ENCODE measurements around the gene MAPK8. TPM values are rescaled to one million over a fixed set of nuclear protein-coding genes. Genes with fewer than 3 reads are reported as not detected.
"Not testable (repeated sequence)": the region's sequence is repeated elsewhere in the genome, so short reads cannot be mapped to it uniquely, and the experiment has no call there.

Gene MAPK8
- total RNA-seq, 2 experiments from 2014 or later: 29.1 to 40.5 TPM

DNA sequence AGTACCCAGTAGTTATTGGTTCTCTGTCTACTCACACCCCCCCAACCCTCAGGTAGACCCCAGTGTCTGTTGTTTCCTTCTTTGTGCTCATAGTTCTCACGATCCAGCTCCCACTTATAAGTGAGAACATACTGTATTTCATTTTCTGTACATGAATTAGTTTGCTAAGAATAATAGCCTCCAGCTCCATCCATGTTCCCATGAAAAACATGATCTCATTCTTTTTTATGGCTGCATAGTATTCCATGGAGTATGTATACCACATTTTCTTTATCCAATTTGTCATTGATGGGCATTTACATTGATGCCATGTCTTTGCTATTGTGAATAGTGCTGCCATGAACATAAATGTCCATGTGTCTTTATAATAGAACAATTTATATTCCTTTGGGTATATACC, 29.4 kb upstream of the MAPK8 start:
- H3K4me3 ChIP-seq (ENCODE audit: low read depth, low read length, poor library complexity, severe bottlenecking): no peak overlapping the region
- TF ChIP-seq, protein P1, sequence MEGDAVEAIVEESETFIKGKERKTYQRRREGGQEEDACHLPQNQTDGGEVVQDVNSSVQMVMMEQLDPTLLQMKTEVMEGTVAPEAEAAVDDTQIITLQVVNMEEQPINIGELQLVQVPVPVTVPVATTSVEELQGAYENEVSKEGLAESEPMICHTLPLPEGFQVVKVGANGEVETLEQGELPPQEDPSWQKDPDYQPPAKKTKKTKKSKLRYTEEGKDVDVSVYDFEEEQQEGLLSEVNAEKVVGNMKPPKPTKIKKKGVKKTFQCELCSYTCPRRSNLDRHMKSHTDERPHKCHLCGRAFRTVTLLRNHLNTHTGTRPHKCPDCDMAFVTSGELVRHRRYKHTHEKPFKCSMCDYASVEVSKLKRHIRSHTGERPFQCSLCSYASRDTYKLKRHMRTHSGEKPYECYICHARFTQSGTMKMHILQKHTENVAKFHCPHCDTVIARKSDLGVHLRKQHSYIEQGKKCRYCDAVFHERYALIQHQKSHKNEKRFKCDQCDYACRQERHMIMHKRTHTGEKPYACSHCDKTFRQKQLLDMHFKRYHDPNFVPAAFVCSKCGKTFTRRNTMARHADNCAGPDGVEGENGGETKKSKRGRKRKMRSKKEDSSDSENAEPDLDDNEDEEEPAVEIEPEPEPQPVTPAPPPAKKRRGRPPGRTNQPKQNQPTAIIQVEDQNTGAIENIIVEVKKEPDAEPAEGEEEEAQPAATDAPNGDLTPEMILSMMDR (conservative IDR thresholded peaks at IDR 0.05; ENCODE audit: low read length): no peak
- TF ChIP-seq EZH2phosphoT487 (IDR thresholded peaks at IDR 0.05; ENCODE audit: borderline replicate concordance, low read depth, low read length): no peak
- no peaks in the 10 kb centered on the region for H4K20me1 ChIP-seq (ENCODE audit: insufficient read depth, low read length)
- no peak overlapping the region for H2AFZ ChIP-seq (ENCODE audit: low read length)
- no peak overlapping the region for H3K4me2 ChIP-seq (ENCODE audit: low read length)
- intact Hi-C loops (cut with micrococcal nuclease; ENCODE audit: unreplicated experiment): no loop called here
- ChIA-PET CTCF (ENCODE audit: unreplicated experiment) (no interaction called here), POLR2A (no interaction called here)
- no peak overlapping the region for H3K27ac ChIP-seq (ENCODE audit: low read depth, low read length, poor library complexity, severe bottlenecking)
- H3K36me3 ChIP-seq (ENCODE audit: insufficient read depth, low read length): no peaks in the 10 kb centered on the region
- no TSS peak for BruUV-seq (replicated peaks)
- no peaks in the 10 kb centered on the region for H3K4me1 ChIP-seq (ENCODE audit: insufficient read depth, low read length, poor library complexity, severe bottlenecking)
- H3K9me3 ChIP-seq (ENCODE audit: low read length): no peaks in the 10 kb centered on the region
- no peaks in the 10 kb centered on the region for H3K79me2 ChIP-seq (ENCODE audit: insufficient read depth, low read depth, low read length)
- no peak for DNase-seq (ENCODE audit: low spot score)
- H3K9me2 ChIP-seq (ENCODE audit: insufficient read depth, low read length): no peaks in the 10 kb centered on the region

DNA sequence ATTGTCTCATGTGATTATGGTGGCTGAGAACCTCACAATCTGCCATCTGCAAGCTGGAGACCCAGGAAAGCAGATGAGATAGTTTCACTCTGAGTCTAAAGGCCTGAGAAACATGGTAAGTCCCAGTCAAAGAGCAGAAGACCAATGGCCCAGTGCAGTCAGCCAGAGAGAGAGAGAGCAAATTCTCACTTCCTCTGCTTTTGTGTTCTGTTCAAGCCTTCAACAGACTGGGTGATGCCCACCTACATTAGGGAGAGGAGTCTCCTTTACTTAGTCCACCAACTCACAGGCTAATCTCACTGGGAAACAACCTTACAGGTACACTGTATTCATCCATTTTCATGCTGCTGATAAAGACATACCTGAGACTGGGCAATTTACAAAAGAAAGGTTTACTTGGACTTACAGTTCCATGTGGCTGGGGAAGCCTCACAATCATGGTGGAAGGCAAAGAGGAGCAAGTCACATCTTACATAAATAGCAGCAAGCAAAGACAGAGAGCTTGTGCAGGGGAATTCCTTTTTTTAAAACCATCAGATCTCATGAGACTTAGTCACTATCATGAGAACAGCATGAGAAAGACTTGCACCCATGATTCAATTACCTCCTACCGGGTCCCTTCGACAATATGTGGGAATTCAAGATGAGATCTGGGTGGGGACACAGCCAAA, 27.3 kb upstream of the MAPK8 start:
- Histone ChIP-seq H3K4me1 (ENCODE audit: insufficient read depth, low read length, poor library complexity, severe bottlenecking) (no peaks in the 10 kb centered on the region), H3K4me2 (ENCODE audit: low read length) (no peak overlapping the region), H3K4me3 (ENCODE audit: low read depth, low read length, poor library complexity, severe bottlenecking) (no peak overlapping the region), H4K20me1 (ENCODE audit: insufficient read depth, low read length) (no peaks in the 10 kb centered on the region), H3K36me3 (ENCODE audit: insufficient read depth, low read length) (no peaks in the 10 kb centered on the region), H2AFZ (ENCODE audit: low read length) (no peak overlapping the region), H3K9me2 (ENCODE audit: insufficient read depth, low read length) (no peaks in the 10 kb centered on the region), H3K27ac (ENCODE audit: low read depth, low read length, poor library complexity, severe bottlenecking) (no peak overlapping the region), H3K79me2 (ENCODE audit: insufficient read depth, low read depth, low read length) (no peaks in the 10 kb centered on the region), H3K9me3 (ENCODE audit: low read length) (0 out of 2 replicates have a peak, but pooled peaks cover 5% of the 10 kb centered on the region)
- no TSS peak for BruUV-seq (replicated peaks)
- TF ChIP-seq, protein P1 (conservative IDR thresholded peaks at IDR 0.05; ENCODE audit: low read length): no peak
- TF ChIP-seq EZH2phosphoT487 (IDR thresholded peaks at IDR 0.05; ENCODE audit: borderline replicate concordance, low read depth, low read length): no peak
- intact Hi-C loops (cut with micrococcal nuclease; ENCODE audit: unreplicated experiment): no loop called here
- no peak for DNase-seq (ENCODE audit: low spot score)
- POLR2A ChIA-PET: no interaction called here
- CTCF ChIA-PET (ENCODE audit: unreplicated experiment): no interaction called here

DNA sequence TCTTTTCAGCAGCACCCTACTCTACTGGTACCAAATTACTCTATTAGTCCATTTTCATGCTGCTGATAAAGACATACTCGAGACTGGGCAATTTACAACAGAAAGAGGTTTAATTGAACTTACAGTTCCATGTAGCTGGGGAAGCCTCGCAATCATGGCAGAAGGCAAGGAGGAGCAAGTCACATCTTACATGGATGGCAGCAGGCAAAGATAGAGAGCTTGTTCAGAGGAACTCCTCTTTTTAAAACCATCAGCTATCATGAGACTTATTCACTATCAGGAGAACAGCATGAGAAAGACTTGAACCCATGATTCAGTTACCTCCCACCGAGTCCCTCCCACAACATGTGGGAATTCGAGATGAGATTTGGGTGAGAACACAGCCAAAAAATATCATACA, 24.8 kb upstream of the MAPK8 start:
- H3K4me2 ChIP-seq (ENCODE audit: low read length); H3K4me1 ChIP-seq (ENCODE audit: insufficient read depth, low read length, poor library complexity, severe bottlenecking); BruUV-seq (replicated peaks); DNase-seq (ENCODE audit: low spot score); H3K27ac ChIP-seq (ENCODE audit: low read depth, low read length, poor library complexity, severe bottlenecking); H3K9me3 ChIP-seq (ENCODE audit: low read length); POLR2A ChIA-PET; H3K4me3 ChIP-seq (ENCODE audit: low read depth, low read length, poor library complexity, severe bottlenecking); H3K36me3 ChIP-seq (ENCODE audit: insufficient read depth, low read length); H4K20me1 ChIP-seq (ENCODE audit: insufficient read depth, low read length); H3K79me2 ChIP-seq (ENCODE audit: insufficient read depth, low read depth, low read length); H3K9me2 ChIP-seq (ENCODE audit: insufficient read depth, low read length); H2AFZ ChIP-seq (ENCODE audit: low read length); intact Hi-C loops (cut with micrococcal nuclease; ENCODE audit: unreplicated experiment); CTCF ChIA-PET (ENCODE audit: unreplicated experiment): not testable (repeated sequence)

All from OCI-LY7 (cell line).